Vagina (tissue), 2 donors: ENCODE results near the gene KIRREL3. TPM values are rescaled to one million over a fixed set of nuclear protein-coding genes. Genes with fewer than 3 reads are reported as not detected.

Experiments used
- DNase-seq, 2 donors: peaks; one replicate each; pipeline ENCODE4 v3.0.0-alpha.2; 2017; ENCODE audit errors: extremely low spot score in 2 of 2
- H3K27ac ChIP-seq: fragments of 200-600 bp; sonication (generic); one replicate; pipeline ENCODE4 v1.5.1; 2019
- H3K27me3 ChIP-seq: fragments of 200-600 bp; sonication (generic); one replicate; pipeline ENCODE4 v1.5.1; 2019
- H3K36me3 ChIP-seq, 2 donors: fragments of 200-600 bp; sonication (generic); one replicate each; pipeline ENCODE4 v1.5.1; 2017 to 2019
- H3K4me1 ChIP-seq: fragments of 200-600 bp; sonication (generic); one replicate; pipeline ENCODE4 v1.5.1; 2019
- H3K4me3 ChIP-seq, 2 donors: fragments of 200-600 bp; sonication (generic); 1 replicate in 1 of 2; 2 replicates in 1 of 2; pipeline ENCODE4 v1.5.1; 2016 to 2019
- H3K9me3 ChIP-seq: fragments of 200-600 bp; sonication (generic); one replicate; pipeline ENCODE4 v1.5.1; 2019
- CTCF ChIP-seq, 3 experiments: fragments of 450-650 bp in 2 of 3; fragments of 200-600 bp in 1 of 3; sonication (generic) in 1 of 3; IDR thresholded peaks; one replicate each; pipeline ENCODE4 v1.5.1; 2017 to 2019; ENCODE audit warnings: antibody characterized with exemption in 3 of 3, mild to moderate bottlenecking in 2 of 3, moderate library complexity in 2 of 3
- POLR2A ChIP-seq, 2 donors: fragments of 450-650 bp; IDR thresholded peaks; one replicate each; pipeline ENCODE4 v1.6.1; 2017; ENCODE audit warnings: antibody characterized with exemption in 2 of 2, mild to moderate bottlenecking in 2 of 2, moderate library complexity in 2 of 2
- POLR2AphosphoS5 ChIP-seq, 2 donors: sonication (generic); formaldehyde crosslinking; IDR thresholded peaks; one replicate each; pipeline ENCODE4 v1.9.0; 2017; ENCODE audit warnings: antibody characterized with exemption in 2 of 2, mild to moderate bottlenecking in 2 of 2, low read depth in 1 of 2; ENCODE audit not compliant: insufficient read depth in 1 of 2
- intact Hi-C: fragments of 100-400 bp; cut with DNase I; formaldehyde crosslinking; loops from one replicate; pipeline ENCODE4 v1.15.1; 2023
- total RNA-seq: library from RNA; depleted of rRNA; stranded (reverse); fragments of >200 nt; gene quantifications from one replicate; pipeline ENCODE4 v1.2.3, GENCODE V29; 2016

KIRREL3 gene
- total RNA-seq, 1 donor from 2014 or later: not detected

DNA sequence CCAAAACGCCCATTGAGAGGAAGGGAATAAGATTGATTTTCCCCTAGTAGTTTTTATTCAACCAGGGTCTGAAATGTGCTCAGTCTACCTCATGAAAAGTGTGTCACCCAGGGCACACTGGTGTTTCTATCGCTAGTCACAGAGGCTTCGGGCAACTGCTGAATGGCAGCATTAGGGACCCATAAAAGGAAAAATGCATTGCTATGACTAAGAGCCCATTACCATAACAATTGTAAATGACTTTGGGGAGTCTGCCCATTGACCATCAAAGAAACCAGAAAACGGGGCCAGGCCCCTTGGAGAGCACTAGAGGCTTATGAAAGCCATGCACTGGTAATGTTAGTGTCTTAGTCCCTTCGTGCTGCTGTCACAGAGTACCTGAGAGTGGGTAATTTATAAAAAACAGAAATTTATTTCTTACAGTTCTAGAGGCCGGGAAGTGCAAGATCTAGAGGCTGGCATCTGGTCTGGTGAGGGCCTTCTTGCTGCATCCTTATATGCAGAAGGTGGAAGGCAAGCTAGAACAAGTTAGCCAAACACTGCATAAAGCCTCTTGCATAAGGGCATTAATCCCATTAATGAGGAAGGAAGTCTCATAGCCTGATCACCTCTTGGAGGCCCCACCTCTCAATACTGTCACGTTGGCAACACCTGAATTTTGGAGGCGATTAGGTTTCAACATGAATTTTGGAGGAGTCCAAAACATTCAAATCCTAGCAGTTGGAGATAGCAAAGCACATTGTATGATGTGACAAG is 338.4 kb downstream of the KIRREL3 start:
- no peak overlapping the region for H3K4me3 ChIP-seq
- no peaks in the 10 kb centered on the region for H3K27me3 ChIP-seq
- peaks cover 5% of the 10 kb centered on the region for H3K4me1 ChIP-seq
- no peaks in the 10 kb centered on the region for H3K9me3 ChIP-seq
- H3K36me3 ChIP-seq: no peaks in the 10 kb centered on the region
- H3K27ac ChIP-seq: no peak overlapping the region
- DNase-seq: no peak
- intact Hi-C loops: no loop called here
- TF ChIP-seq POLR2AphosphoS5 (IDR thresholded peaks at IDR 0.05; ENCODE audit: insufficient read depth in 1 of 2, low read depth in 1 of 2): no peak
- TF ChIP-seq CTCF (IDR thresholded peaks at IDR 0.05): no peak
- TF ChIP-seq POLR2A (IDR thresholded peaks at IDR 0.05): no peak

DNA sequence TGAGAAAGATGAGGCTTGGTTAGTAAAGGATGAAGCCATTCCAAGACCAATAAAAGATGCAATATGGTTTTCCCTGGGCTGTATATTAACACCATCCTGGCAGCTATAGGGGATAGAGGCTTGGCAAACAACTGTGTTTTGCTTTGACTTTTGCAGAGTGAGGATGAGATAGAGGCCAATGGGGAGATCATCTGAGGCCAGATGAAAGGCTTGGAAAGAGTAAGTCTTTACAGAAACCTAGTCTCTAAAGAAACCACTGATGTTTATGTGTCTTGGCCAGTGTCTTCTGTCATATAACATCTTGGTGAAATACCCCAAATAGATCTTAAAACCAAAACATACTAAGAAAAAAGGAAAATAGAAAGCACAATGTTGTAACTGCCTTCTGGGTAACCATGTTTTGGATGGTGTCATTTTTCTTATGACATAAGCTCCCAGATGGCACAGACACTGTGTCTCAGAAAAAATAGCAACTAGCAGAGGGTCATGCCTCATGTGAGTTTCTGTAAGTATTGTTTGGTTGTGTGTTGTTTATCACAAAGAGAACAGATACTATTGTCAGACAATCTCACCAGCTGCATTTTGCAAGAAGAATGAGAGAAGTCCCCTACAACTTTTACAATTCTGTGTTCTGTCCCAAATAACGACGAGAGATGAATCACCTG is 339.7 kb downstream of the KIRREL3 start:
- Histone ChIP-seq H3K4me3 (no peak overlapping the region), H3K27me3 (no peaks in the 10 kb centered on the region), H3K36me3 (no peaks in the 10 kb centered on the region), H3K27ac (no peak overlapping the region), H3K9me3 (no peaks in the 10 kb centered on the region), H3K4me1 (peaks cover 5% of the 10 kb centered on the region)
- DNase-seq: no peak
- intact Hi-C loops: no loop called here
- TF ChIP-seq CTCF (IDR thresholded peaks at IDR 0.05): no peak
- TF ChIP-seq POLR2A (IDR thresholded peaks at IDR 0.05): no peak
- TF ChIP-seq POLR2AphosphoS5 (IDR thresholded peaks at IDR 0.05; ENCODE audit: insufficient read depth in 1 of 2, low read depth in 1 of 2): no peak

- TF ChIP-seq POLR2A (IDR thresholded peaks at IDR 0.05) (no peak), POLR2AphosphoS5 (IDR thresholded peaks at IDR 0.05; ENCODE audit: insufficient read depth in 1 of 2, low read depth in 1 of 2) (no peak), CTCF (IDR thresholded peaks at IDR 0.05) (no peak)
- intact Hi-C loops: no loop called here
- DNase-seq: no peak
- Histone ChIP-seq H3K9me3 (no peaks in the 10 kb centered on the region), H3K4me3 (no peak overlapping the region), H3K4me1 (peaks cover 8% of the 10 kb centered on the region), H3K27ac (no peak overlapping the region), H3K36me3 (no peaks in the 10 kb centered on the region), H3K27me3 (no peaks in the 10 kb centered on the region)
Measured at GRCh38 chr11:126660321-126660720, 340.2 kb downstream of the KIRREL3 start.

DNA sequence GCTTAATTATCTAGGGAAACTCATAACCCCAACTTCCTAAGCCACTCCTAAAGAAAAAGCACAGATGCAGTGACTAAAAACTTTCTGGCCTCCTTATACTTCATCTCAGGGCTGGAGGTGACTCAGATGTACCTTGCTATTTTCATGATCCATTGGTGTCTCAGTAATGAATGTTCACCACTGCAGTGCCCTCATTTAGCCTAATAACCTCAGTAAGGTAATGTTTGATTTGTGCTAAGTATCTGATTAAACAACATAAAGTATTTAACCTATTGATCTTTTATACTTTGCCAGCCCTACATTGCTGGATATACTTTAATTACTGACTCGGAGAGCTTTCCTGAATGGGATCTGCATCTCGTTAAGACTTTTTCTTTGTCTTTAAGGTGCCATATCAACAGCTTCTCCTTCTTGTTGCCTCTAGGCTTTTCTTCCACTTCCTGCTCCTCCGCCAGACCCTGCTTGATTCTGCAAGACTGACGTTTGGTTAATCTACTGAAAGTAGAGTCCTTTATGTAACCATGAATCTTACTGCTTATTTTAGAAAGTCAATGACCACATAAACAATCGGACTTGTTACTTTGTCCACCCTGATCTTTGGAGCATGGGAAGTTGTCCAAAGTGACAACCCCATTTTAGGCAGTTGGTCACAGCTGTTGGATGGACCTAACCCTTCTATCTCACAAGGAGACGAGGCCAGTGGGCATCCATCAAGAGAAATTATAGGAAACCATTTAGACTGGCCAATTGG is 342.1 kb downstream of the KIRREL3 start:
- H3K9me3 ChIP-seq: no peaks in the 10 kb centered on the region
- H3K36me3 ChIP-seq: no peaks in the 10 kb centered on the region
- TF ChIP-seq POLR2AphosphoS5 (IDR thresholded peaks at IDR 0.05; ENCODE audit: insufficient read depth in 1 of 2, low read depth in 1 of 2) (no peak), POLR2A (IDR thresholded peaks at IDR 0.05) (no peak), CTCF (IDR thresholded peaks at IDR 0.05) (no peak)
- H3K27me3 ChIP-seq: no peaks in the 10 kb centered on the region
- H3K27ac ChIP-seq: no peak overlapping the region
- peaks cover 11% of the 10 kb centered on the region for H3K4me1 ChIP-seq
- no peak for DNase-seq
- intact Hi-C loops: loop anchor here (10.0 kb wide), 1 partner anchor 704 kb away; no protein-coding TSS in a partner anchor
- no peak overlapping the region for H3K4me3 ChIP-seq
